ENCODE results near the gene TMEM219.
"Not testable (repeated sequence)": the region's sequence is repeated elsewhere in the genome, so short reads cannot be mapped to it uniquely, and the experiment has no call there.

Gene TMEM219

DNA sequence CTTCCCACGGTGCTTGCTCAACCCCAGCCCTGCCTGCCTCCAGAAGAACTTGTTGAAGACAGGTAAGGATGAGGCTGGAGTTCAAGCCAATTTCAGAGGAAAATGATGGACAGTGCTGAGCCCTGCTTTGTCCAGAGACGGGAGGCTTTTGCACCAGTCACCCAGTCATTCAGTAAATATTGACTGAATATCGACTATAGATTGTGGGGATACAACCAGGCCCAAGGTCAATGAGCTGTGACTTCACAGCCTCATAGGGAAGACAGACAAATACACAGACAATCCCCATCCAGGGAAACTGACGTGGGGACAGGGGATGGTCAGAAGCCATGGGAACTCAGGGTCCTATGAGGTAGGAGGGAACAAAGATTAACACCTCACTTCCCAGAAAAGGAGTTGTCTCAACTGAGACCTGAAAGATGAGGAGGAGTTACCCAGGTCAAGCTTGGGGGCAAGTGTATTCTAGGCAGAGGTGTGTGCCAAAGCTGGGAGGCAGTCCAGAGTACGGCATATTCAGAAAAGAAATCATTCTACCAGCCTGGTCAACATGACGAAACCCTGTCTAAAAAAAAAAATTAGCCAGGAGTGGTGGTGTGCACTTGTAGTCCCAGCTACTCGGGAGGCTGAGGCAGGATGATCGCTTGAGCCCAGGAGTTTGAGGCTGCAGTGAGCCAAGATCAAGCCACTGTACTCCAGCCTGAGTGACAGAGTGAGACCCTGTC lies 54.8 kb downstream of the TMEM219 start:
- no peak for DNase-seq

DNA sequence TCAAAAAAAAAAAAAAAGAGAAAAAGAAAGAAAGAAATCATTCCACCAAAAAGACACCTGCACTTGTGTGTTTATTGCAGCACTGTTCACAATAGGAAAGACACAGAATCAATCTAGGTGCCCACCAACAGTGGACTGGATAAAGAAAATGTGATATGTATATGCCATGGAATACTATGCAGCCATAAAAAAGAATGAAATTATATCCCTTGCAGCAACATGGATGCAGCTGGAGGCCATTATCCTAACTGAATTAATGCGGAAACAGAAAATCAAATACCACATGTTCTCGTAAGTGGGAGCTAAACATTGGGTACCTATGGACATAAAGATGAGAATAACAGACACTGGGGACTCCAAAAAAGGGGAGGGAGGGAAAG lies 55.4 kb downstream of the TMEM219 start:
- no peak for DNase-seq

DNA sequence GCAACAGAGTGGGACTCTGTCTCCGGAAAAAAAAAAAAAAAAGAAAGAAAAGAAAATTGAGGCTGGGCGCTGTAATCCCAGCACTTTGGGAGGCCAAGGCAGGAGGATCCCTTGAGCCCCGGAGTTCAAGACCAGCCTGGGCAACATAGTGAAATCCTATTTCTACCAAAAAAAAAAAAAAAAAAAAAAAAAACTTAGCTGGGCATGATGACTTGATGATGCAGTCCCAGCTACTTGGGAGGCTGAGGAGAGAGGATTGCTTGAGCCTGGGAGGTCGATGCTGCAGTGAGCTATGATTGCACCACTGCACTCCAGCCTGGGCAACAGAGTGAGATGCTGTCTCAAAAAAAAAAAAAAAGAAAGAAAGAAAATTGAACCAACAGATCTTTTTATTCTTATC lies 56.1 kb downstream of the TMEM219 start:
- DNase-seq, result not testable (repeated sequence)

DNA sequence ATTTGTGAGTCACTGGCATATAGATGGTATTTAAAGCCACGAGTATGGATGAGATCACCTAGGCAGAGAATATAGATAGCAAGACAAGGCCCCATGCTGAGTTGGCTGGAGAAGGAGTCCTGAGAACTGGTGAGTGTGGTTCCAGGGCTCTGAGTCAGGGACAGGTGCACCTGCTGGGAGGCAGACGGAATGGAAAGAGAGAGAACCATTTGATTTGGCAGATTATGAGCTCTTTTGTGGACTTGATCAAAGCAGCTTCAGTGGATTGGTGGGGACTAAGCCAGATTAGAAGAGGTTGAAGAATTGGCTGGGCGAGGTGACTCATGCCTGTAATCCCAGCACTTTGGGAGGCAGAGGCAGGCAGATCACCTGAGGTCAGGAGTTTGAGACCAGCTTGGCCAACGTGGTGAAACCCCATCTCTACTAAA lies 56.9 kb downstream of the TMEM219 start:
- DNase-seq, result peak; percentile 72

Measured in fibroblast of skin of right biceps (primary cell).